IMR-90 (cell line): Measurements from ENCODE around the gene CAPZA2. TPM values are rescaled to one million over a fixed set of nuclear protein-coding genes. Genes with fewer than 3 reads are reported as not detected.

Experiments
- ATAC-seq: fragments of 200-7000 bp; cut with Tn5 transposase; 2 replicates; pipeline ENCODE4 v1.9.1; 2020; ENCODE audit warnings: low read depth, mild to moderate bottlenecking, moderate library complexity
- BruUV-seq: library from RNA; stranded (reverse); fragments of 400-500 nt; replicated peaks from 2 replicates; lab custom pipeline; 2021; lab: Mats Ljungman, UMichigan
- CTCF ChIA-PET: fragments of 300-600 bp; formaldehyde crosslinking; extraction: SDS; loops from one replicate; lab custom pipeline; 2021; ENCODE audit warnings: antibody characterized with exemption; lab: Yijun Ruan, JAX
- POLR2A ChIA-PET: fragments of 300-600 bp; sonication (Branson Sonifier 250); formaldehyde crosslinking; loops from one replicate; lab custom pipeline; 2022; ENCODE audit warnings: antibody characterized with exemption; ENCODE audit not compliant: unreplicated experiment; lab: Charles Lee
- DNase-seq: peaks from one replicate; pipeline ENCODE4 v3.0.0; 2013
- H2AFZ ChIP-seq: replicated peaks from 2 replicates; pipeline ENCODE3; 2013; ENCODE audit warnings: low read length, mild to moderate bottlenecking; ENCODE audit not compliant: poor library complexity
- H2AK5ac ChIP-seq: 2 replicates; pipeline ENCODE4 v1.6.1; 2013; ENCODE audit warnings: low read depth, low read length, inconsistent platforms
- H2AK9ac ChIP-seq: replicated peaks from 2 replicates; pipeline ENCODE3; 2013; ENCODE audit warnings: mild to moderate bottlenecking, low read depth, low read length, moderate library complexity; ENCODE audit not compliant: poor library complexity
- H2BK120ac ChIP-seq: 2 replicates; pipeline ENCODE4 v1.6.1; 2013; ENCODE audit warnings: low read depth, low read length, inconsistent platforms
- H2BK15ac ChIP-seq: 3 replicates; pipeline ENCODE4 v1.6.1; 2013; ENCODE audit warnings: low read depth, low read length, inconsistent platforms
- H2BK20ac ChIP-seq: 2 replicates; pipeline ENCODE4 v1.6.1; 2013; ENCODE audit warnings: low read depth, mild to moderate bottlenecking, inconsistent platforms, low read length, moderate library complexity
- H2BK5ac ChIP-seq: 2 replicates; pipeline ENCODE4 v1.6.1; 2013; ENCODE audit warnings: mild to moderate bottlenecking, low read depth, low read length, inconsistent platforms; ENCODE audit not compliant: poor library complexity, severe bottlenecking
- H3K14ac ChIP-seq: replicated peaks from 2 replicates; pipeline ENCODE4 v1.6.1; 2013; ENCODE audit warnings: low read depth, low read length, inconsistent platforms
- H3K18ac ChIP-seq: 2 replicates; pipeline ENCODE4 v1.6.1; 2013; ENCODE audit warnings: low read depth, low read length, control low read depth
- H3K23ac ChIP-seq: 2 replicates; pipeline ENCODE4 v1.6.1; 2013; ENCODE audit warnings: low read depth, low read length, inconsistent platforms
- H3K27ac ChIP-seq: 2 replicates; pipeline ENCODE4 v1.5.1; 2013; ENCODE audit warnings: mild to moderate bottlenecking, control low read depth, low read length; ENCODE audit not compliant: insufficient read depth
- H3K27me3 ChIP-seq: 2 replicates; pipeline ENCODE4 v1.6.1; 2013; ENCODE audit warnings: low read length; ENCODE audit not compliant: control insufficient read depth, insufficient read depth
- H3K36me3 ChIP-seq: 2 replicates; pipeline ENCODE4 v1.6.1; 2013; ENCODE audit warnings: low read length, mixed read lengths; ENCODE audit not compliant: control insufficient read depth, insufficient read depth
- H3K4ac ChIP-seq: 2 replicates; pipeline ENCODE4 v1.6.1; 2013; ENCODE audit warnings: low read depth, low read length, inconsistent platforms
- H3K4me1 ChIP-seq: 2 replicates; pipeline ENCODE4 v1.6.1; 2013; ENCODE audit warnings: low read length, mixed read lengths; ENCODE audit not compliant: control insufficient read depth, insufficient read depth
- H3K4me2 ChIP-seq: 2 replicates; pipeline ENCODE4 v1.6.1; 2013; ENCODE audit warnings: low read depth, mild to moderate bottlenecking, control low read depth, low read length, moderate library complexity
- H3K4me3 ChIP-seq: 2 replicates; pipeline ENCODE4 v1.5.1; 2013; ENCODE audit warnings: low read depth, mild to moderate bottlenecking, control low read depth, low read length, moderate library complexity; ENCODE audit not compliant: insufficient read depth
- H3K56ac ChIP-seq: 2 replicates; pipeline ENCODE4 v1.6.1; 2013; ENCODE audit warnings: low read length, inconsistent platforms; ENCODE audit not compliant: insufficient read depth; ENCODE audit errors: extremely low read depth
- H3K79me1 ChIP-seq, 2 experiments: 2 replicates each; pipeline ENCODE4 v1.6.1; 2013; ENCODE audit warnings: low read length in 2 of 2, inconsistent platforms in 1 of 2, low read depth in 1 of 2
- H3K9ac ChIP-seq: 2 replicates; pipeline ENCODE4 v1.6.1; 2013; ENCODE audit warnings: low read depth, low read length, control low read depth
- H3K9me1 ChIP-seq: 2 replicates; pipeline ENCODE4 v1.6.1; 2013; ENCODE audit warnings: low read length, inconsistent platforms; ENCODE audit not compliant: insufficient read depth
- H3K9me3 ChIP-seq: 2 replicates; pipeline ENCODE4 v1.6.1; 2013; ENCODE audit warnings: low read length; ENCODE audit not compliant: control insufficient read depth, insufficient read depth
- H4K20me1 ChIP-seq: 2 replicates; pipeline ENCODE4 v1.6.1; 2013; ENCODE audit warnings: low read length, inconsistent platforms; ENCODE audit not compliant: insufficient read depth
- H4K5ac ChIP-seq: 2 replicates; pipeline ENCODE4 v1.6.1; 2013; ENCODE audit warnings: mild to moderate bottlenecking, low read depth, low read length, control low read depth
- H4K8ac ChIP-seq, 2 experiments: 2 replicates each; pipeline ENCODE4 v1.6.1; 2013; ENCODE audit warnings: low read depth in 2 of 2, low read length in 2 of 2, control low read depth in 1 of 2, inconsistent platforms in 1 of 2
- H4K91ac ChIP-seq: 2 replicates; pipeline ENCODE4 v1.6.1; 2013; ENCODE audit warnings: low read depth, low read length, inconsistent platforms; ENCODE audit not compliant: insufficient read depth
- CHD1 ChIP-seq: IDR thresholded peaks from 2 replicates; pipeline ENCODE4 v1.6.1; 2012; ENCODE audit warnings: low read depth, low read length, improper control_type of control experiment
- MAFK ChIP-seq: IDR thresholded peaks from 2 replicates; pipeline ENCODE4 v1.6.1; 2012; ENCODE audit warnings: low read depth, low read length, improper control_type of control experiment
- MAZ ChIP-seq: IDR thresholded peaks from 2 replicates; pipeline ENCODE4 v1.6.1; 2012; ENCODE audit warnings: low read depth, mild to moderate bottlenecking, low read length, improper control_type of control experiment, moderate library complexity, borderline replicate concordance
- POLR2A ChIP-seq: IDR thresholded peaks from 2 replicates; pipeline ENCODE4 v1.6.1; 2012; ENCODE audit warnings: mild to moderate bottlenecking, low read depth, low read length
- RCOR1 ChIP-seq: IDR thresholded peaks from 2 replicates; pipeline ENCODE4 v1.6.1; 2012; ENCODE audit warnings: mild to moderate bottlenecking, low read length, improper control_type of control experiment; ENCODE audit not compliant: insufficient replicate concordance
- SMC3 ChIP-seq: fragments of 150-350 bp; IDR thresholded peaks from 2 replicates; pipeline ENCODE4 v1.6.1; 2016; ENCODE audit warnings: low read depth, mild to moderate bottlenecking, antibody characterized with exemption, low read length, moderate library complexity
- WGBS, 2 experiments: methylation state at CpG; one replicate each; pipeline versions ENCODE4 v1.1.5 to v1.1.7; 2013; ENCODE audit warnings: missing lambda C conversion rate in 2 of 2; ENCODE audit not compliant: insufficient read length in 1 of 2; ENCODE audit errors: extremely low coverage in 2 of 2; 5-methylcytosine and 5-hydroxymethylcytosine counted together
- dilution Hi-C: fragments of 300-500 bp; cut with HindIII; formaldehyde crosslinking; loops from one replicate; pipeline ENCODE4 v1.14.3; 2018; ENCODE audit warnings: low sequenced_read_pairs; ENCODE audit not compliant: unreplicated experiment
- in situ Hi-C: fragments of 300-500 bp; cut with MboI; formaldehyde crosslinking; loops from 3 replicates; pipeline ENCODE4 v1.14.3; 2019; ENCODE audit warnings: low sequenced_read_pairs, inconsistent platforms, mixed read lengths
- intact Hi-C: fragments of 100-400 bp; cut with micrococcal nuclease; formaldehyde crosslinking; loops from 2 replicates; pipeline ENCODE4 v1.10.0; 2022
- polyA plus RNA-seq, 3 experiments: library from polyadenylated mRNA; depleted of rRNA; stranded (reverse); fragments of >200 nt; gene quantifications; 2 replicates each; pipeline ENCODE4 v1.2.3, GENCODE V29; 2012; ENCODE audit warnings: low replicate concordance in 1 of 3
- total RNA-seq: library from RNA; depleted of rRNA; stranded (reverse); fragments of >200 nt; gene quantifications from 2 replicates; pipeline ENCODE4 v1.2.3, GENCODE V29; 2012
- TF ChIP-seq, protein P1 (sequence below): fragments of 150-350 bp; IDR thresholded peaks from 2 replicates; pipeline ENCODE4 v1.6.1; 2017; ENCODE audit warnings: mild to moderate bottlenecking, antibody characterized with exemption, low read length, low read depth
- TF ChIP-seq, protein P2 (sequence below): fragments of 150-350 bp; IDR thresholded peaks from 2 replicates; pipeline ENCODE4 v1.6.1; 2016; ENCODE audit warnings: low read depth, mild to moderate bottlenecking, low read length, moderate library complexity, borderline replicate concordance

CAPZA2 gene
- total and polyA plus RNA-seq, 2 of the 4 experiments (the other 2 are of a cell fraction) = 66.6 to 133 TPM

DNA sequence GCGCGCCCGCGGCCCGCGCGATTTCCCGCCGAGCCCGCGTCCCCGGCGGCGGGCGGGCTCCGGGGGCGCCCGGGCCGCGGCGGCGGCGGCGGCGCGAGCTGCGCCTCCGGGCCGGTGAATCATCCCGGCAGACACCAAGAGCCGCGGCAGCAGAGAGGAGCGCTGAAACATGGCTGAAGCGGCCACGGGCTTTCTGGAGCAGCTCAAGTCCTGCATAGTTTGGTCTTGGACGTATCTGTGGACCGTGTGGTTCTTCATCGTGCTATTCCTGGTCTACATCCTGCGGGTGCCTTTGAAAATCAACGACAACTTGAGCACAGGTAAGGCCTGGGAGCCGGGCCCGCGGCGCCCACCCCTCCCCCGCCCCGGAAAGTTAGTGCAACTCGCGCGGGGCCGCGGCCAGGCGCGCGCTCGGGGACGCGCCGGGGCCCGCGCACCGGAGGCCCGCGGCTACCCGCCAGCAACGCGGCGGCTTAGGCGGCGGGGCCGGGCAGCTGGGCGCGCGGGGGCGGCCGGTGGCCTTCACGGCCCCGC lies 91.1 kb downstream of the CAPZA2 start, which contains the start of gene ST7:
Gene ST7 (plus strand): TSS at position 130 of the 534 bp plus-strand sequence. CDS start 40 bp downstream, at position 170.
- ChIA-PET POLR2A (no interaction called here), CTCF (interaction anchor here (1.1 kb wide), 1 partner anchor 22 kb away, joined by 3 read pairs; no protein-coding TSS in a partner anchor)
- Histone ChIP-seq H4K8ac (peak within 1 kb of the TSS; percentile 98), H3K14ac (peak within 1 kb of the TSS; percentile 97), H4K91ac (peak within 1 kb of the TSS; percentile 95), H3K27ac (peak within 1 kb of the TSS; percentile 98), H2AK9ac (peak within 1 kb of the TSS; percentile 95), H2BK15ac (peak within 1 kb of the TSS; percentile 93; the same call in 1 of the 3 replicates), H3K79me1 (peaks cover 18 to 44% of the 10 kb centered on the region in 2 experiments), H3K4me1 (peaks cover 9% of the 10 kb centered on the region), H4K5ac (peak within 1 kb of the TSS; percentile 85), H2AFZ (peak within 1 kb of the TSS; percentile 99), H3K36me3 (no peaks in the 10 kb centered on the region), H3K56ac (peak within 1 kb of the TSS; percentile 100), H2BK20ac (peak within 1 kb of the TSS; percentile 83), H3K4me2 (peak within 1 kb of the TSS; percentile 91), H3K9me3 (no peaks in the 10 kb centered on the region), H3K9me1 (peaks cover 3% of the 10 kb centered on the region; the same call in 1 of the 2 replicates), H3K27me3 (no peaks in the 10 kb centered on the region), H4K20me1 (peaks cover 3% of the 10 kb centered on the region; the same call in 1 of the 2 replicates), H3K4me3 (peak within 1 kb of the TSS; percentile 67), H3K18ac (peak within 1 kb of the TSS; percentile 90), H3K23ac (peak within 1 kb of the TSS; percentile 97), H2BK5ac (peak within 1 kb of the TSS; percentile 89), H3K9ac (peak within 1 kb of the TSS; percentile 97), H3K4ac (peak within 1 kb of the TSS; percentile 96), H2BK120ac (peak within 1 kb of the TSS; percentile 94), H2AK5ac (peak within 1 kb of the TSS; percentile 77)
- peak; percentile 75 for ATAC-seq
- BruUV-seq = no TSS peak
- in situ Hi-C loops (no loop called here), intact Hi-C loops (no loop called here), dilution Hi-C loops (no loop called here)
- WGBS, 2 experiments = 0% methylated on average over 51 of the region's 77 CpGs; no CpG with 5 or more reads in 1 of the 2 experiments
- peak; percentile 68 for DNase-seq
- no peak for TF ChIP-seq SMC3
- TF ChIP-seq CHD1 = no peak
- TF ChIP-seq POLR2A = peak; percentile 51; the same call in 1 of the 2 replicates
- TF ChIP-seq, protein P1, sequence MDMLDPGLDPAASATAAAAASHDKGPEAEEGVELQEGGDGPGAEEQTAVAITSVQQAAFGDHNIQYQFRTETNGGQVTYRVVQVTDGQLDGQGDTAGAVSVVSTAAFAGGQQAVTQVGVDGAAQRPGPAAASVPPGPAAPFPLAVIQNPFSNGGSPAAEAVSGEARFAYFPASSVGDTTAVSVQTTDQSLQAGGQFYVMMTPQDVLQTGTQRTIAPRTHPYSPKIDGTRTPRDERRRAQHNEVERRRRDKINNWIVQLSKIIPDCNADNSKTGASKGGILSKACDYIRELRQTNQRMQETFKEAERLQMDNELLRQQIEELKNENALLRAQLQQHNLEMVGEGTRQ = no peak
- no peak for TF ChIP-seq MAFK
- TF ChIP-seq, protein P2, sequence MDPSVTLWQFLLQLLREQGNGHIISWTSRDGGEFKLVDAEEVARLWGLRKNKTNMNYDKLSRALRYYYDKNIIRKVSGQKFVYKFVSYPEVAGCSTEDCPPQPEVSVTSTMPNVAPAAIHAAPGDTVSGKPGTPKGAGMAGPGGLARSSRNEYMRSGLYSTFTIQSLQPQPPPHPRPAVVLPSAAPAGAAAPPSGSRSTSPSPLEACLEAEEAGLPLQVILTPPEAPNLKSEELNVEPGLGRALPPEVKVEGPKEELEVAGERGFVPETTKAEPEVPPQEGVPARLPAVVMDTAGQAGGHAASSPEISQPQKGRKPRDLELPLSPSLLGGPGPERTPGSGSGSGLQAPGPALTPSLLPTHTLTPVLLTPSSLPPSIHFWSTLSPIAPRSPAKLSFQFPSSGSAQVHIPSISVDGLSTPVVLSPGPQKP = no peak
- TF ChIP-seq RCOR1 = no peak
- TF ChIP-seq MAZ = no peak
